Prostate gland (tissue), 2 donors: ENCODE measurements around the gene DAP. TPM values are rescaled to one million over a fixed set of nuclear protein-coding genes. Genes with fewer than 3 reads are reported as not detected.

ENCODE experiments used
- DNase-seq: peaks from one replicate; pipeline ENCODE4 v3.0.0-alpha.2; 2019; ENCODE audit warnings: low spot score
- H3K27ac ChIP-seq, 2 donors: fragments of 200-600 bp; sonication (generic); 2 replicates each; pipeline ENCODE4 v1.5.1; 2017 to 2019
- H3K27me3 ChIP-seq: fragments of 200-600 bp; sonication (generic); replicated peaks from 2 replicates; pipeline ENCODE4 v1.5.1; 2019; ENCODE audit not compliant: insufficient read depth
- H3K36me3 ChIP-seq, 2 donors: fragments of 200-600 bp; sonication (generic); 1 replicate in 1 of 2; 2 replicates in 1 of 2; pipeline versions ENCODE4 v1.5.1 to v1.8.1; 2017 to 2019
- H3K4me1 ChIP-seq: fragments of 200-600 bp; sonication (generic); replicated peaks from 2 replicates; pipeline ENCODE4 v1.5.1; 2019
- H3K4me3 ChIP-seq, 2 donors: fragments of 200-600 bp; sonication (generic); 2 replicates each; pipeline ENCODE4 v1.5.1; 2017 to 2019
- H3K9me3 ChIP-seq: fragments of 200-600 bp; sonication (generic); 2 replicates; pipeline ENCODE4 v1.5.1; 2017
- CTCF ChIP-seq, 4 experiments: fragments of 200-600 bp in 2 of 4; fragments of 450-650 bp in 2 of 4; sonication (generic) in 2 of 4; IDR thresholded peaks; 1 replicate in 3 of 4; 2 replicates in 1 of 4; pipeline ENCODE4 v1.5.1; 2016 to 2019; ENCODE audit warnings: antibody characterized with exemption in 4 of 4, mild to moderate bottlenecking in 2 of 4, moderate library complexity in 2 of 4
- POLR2A ChIP-seq: fragments of 450-650 bp; IDR thresholded peaks from one replicate; pipeline ENCODE4 v1.6.1; 2016; ENCODE audit warnings: antibody characterized with exemption, mild to moderate bottlenecking
- POLR2AphosphoS5 ChIP-seq: sonication (generic); formaldehyde crosslinking; IDR thresholded peaks from one replicate; pipeline ENCODE4 v1.6.1; 2017; ENCODE audit warnings: antibody characterized with exemption
- WGBS: methylation state at CpG from one replicate; pipeline ENCODE4 v1.1.5; 2018; 5-methylcytosine and 5-hydroxymethylcytosine counted together
- intact Hi-C: fragments of 100-400 bp; cut with DNase I; formaldehyde crosslinking; loops from one replicate; pipeline ENCODE4 v1.14.2; 2022
- total RNA-seq, 2 donors: library from RNA; depleted of rRNA; stranded (reverse); fragments of >200 nt; gene quantifications; one replicate each; pipeline ENCODE4 v1.1.0, GENCODE V29; 2016

Gene DAP
- total RNA-seq, 2 donors from 2014 or later = 86.2 to 111 TPM

- no peak for DNase-seq
- no peak for TF ChIP-seq CTCF (IDR thresholded peaks at IDR 0.05)
- TF ChIP-seq POLR2A = no peak
- no peak for TF ChIP-seq POLR2AphosphoS5
- no peaks in the 10 kb centered on the region for H3K27me3 ChIP-seq
- H3K27ac ChIP-seq = no peak overlapping the region
- intact Hi-C loops = no loop called here
- H3K4me3 ChIP-seq = no peak overlapping the region
- no peaks in the 10 kb centered on the region for H3K4me1 ChIP-seq
- H3K9me3 ChIP-seq = no peaks in the 10 kb centered on the region
- H3K36me3 ChIP-seq = no peaks in the 10 kb centered on the region
- WGBS = 89% methylated on average over 8 of the region's 8 CpGs
Observed at GRCh38 chr5:10712574-10713366, 48.3 kb downstream of the DAP start.

- Histone ChIP-seq H3K9me3 (no peaks in the 10 kb centered on the region), H3K4me3 (no peak overlapping the region), H3K4me1 (no peaks in the 10 kb centered on the region), H3K27me3 (no peaks in the 10 kb centered on the region), H3K36me3 (no peaks in the 10 kb centered on the region), H3K27ac (no peak overlapping the region)
- TF ChIP-seq POLR2AphosphoS5 (no peak), POLR2A (no peak), CTCF (IDR thresholded peaks at IDR 0.05) (no peak)
- 88% methylated on average over 6 of the region's 6 CpGs for WGBS
- no peak for DNase-seq
- intact Hi-C loops = no loop called here
Observed at GRCh38 chr5:10711562-10711961, 49.5 kb downstream of the DAP start.

- no peak for DNase-seq
- H3K4me3 ChIP-seq = no peak overlapping the region
- no peaks in the 10 kb centered on the region for H3K36me3 ChIP-seq
- intact Hi-C loops = no loop called here
- H3K4me1 ChIP-seq = no peaks in the 10 kb centered on the region
- 92% methylated on average over 10 of the region's 10 CpGs for WGBS
- H3K27me3 ChIP-seq = no peaks in the 10 kb centered on the region
- H3K9me3 ChIP-seq = no peaks in the 10 kb centered on the region
- no peak overlapping the region for H3K27ac ChIP-seq
- TF ChIP-seq POLR2AphosphoS5 = no peak
Observed at GRCh38 chr5:10710513-10711128, 50.4 kb downstream of the DAP start.

GRCh38 chr5:10709933-10710332, 51.1 kb downstream of the DAP start:
- Histone ChIP-seq H3K4me1 (no peaks in the 10 kb centered on the region), H3K27me3 (no peaks in the 10 kb centered on the region), H3K36me3 (no peaks in the 10 kb centered on the region), H3K4me3 (no peak overlapping the region), H3K27ac (no peak overlapping the region), H3K9me3 (no peaks in the 10 kb centered on the region)
- DNase-seq = no peak
- intact Hi-C loops = no loop called here
- 73% methylated on average over 8 of the region's 8 CpGs for WGBS
- TF ChIP-seq POLR2AphosphoS5 (no peak), CTCF (IDR thresholded peaks at IDR 0.05) (no peak), POLR2A (no peak)

GRCh38 chr5:10709409-10709808, 51.6 kb downstream of the DAP start:
- no peaks in the 10 kb centered on the region for H3K9me3 ChIP-seq
- H3K4me1 ChIP-seq = peaks cover 3% of the 10 kb centered on the region
- no peak overlapping the region for H3K27ac ChIP-seq
- H3K27me3 ChIP-seq = no peaks in the 10 kb centered on the region
- intact Hi-C loops = no loop called here
- H3K4me3 ChIP-seq = no peak overlapping the region
- WGBS = 94% methylated on average over 4 of the region's 4 CpGs
- no peaks in the 10 kb centered on the region for H3K36me3 ChIP-seq
- no peak for DNase-seq
- TF ChIP-seq POLR2A (no peak), CTCF (IDR thresholded peaks at IDR 0.05) (no peak), POLR2AphosphoS5 (no peak)
